Central memory CD8-positive, alpha-beta T cell (primary cell): ENCODE results near the gene P4HA2.

Experiments used
- ATAC-seq: fragments of 150-1000 bp; cut with Tn5 transposase; replicated peaks from 2 replicates; pipeline ENCODE4 v1.10.0; 2022; ENCODE audit warnings: mild to moderate bottlenecking, moderate FRiP score, moderate number of reproducible peaks; ENCODE audit not compliant: poor library complexity, severe bottlenecking; ENCODE audit errors: extremely low read depth
- DNase-seq, 2 donors: peaks; one replicate each; pipeline ENCODE4 v3.0.0; 2021; ENCODE audit warnings: low spot score in 2 of 2
- H3K27ac Mint-ChIP-seq: one replicate; pipeline ENCODE4 v1.8.0; 2022; ENCODE audit warnings: low read depth, mild to moderate bottlenecking, moderate library complexity, mixed read lengths
- H3K27me3 Mint-ChIP-seq: one replicate; pipeline ENCODE4 v1.8.0; 2022; ENCODE audit warnings: mixed read lengths
- H3K36me3 Mint-ChIP-seq: one replicate; pipeline ENCODE4 v1.8.0; 2022; ENCODE audit warnings: mild to moderate bottlenecking, moderate library complexity, mixed read lengths; ENCODE audit not compliant: insufficient read depth
- H3K4me1 Mint-ChIP-seq: one replicate; pipeline ENCODE4 v1.8.0; 2022; ENCODE audit warnings: mixed read lengths
- H3K4me3 Mint-ChIP-seq: one replicate; pipeline ENCODE4 v1.8.0; 2022; ENCODE audit warnings: mild to moderate bottlenecking, moderate library complexity, mixed read lengths
- H3K9me3 Mint-ChIP-seq: one replicate; pipeline ENCODE4 v1.8.0; 2022; ENCODE audit warnings: mixed read lengths

The P4HA2 gene

GRCh38 chr5:132221781-132222648 lies 5.6 kb downstream of the P4HA2 start:
- Mint-ChIP-seq H3K9me3 (no peaks in the 10 kb centered on the region), H3K4me3 (no peak overlapping the region), H3K36me3 (peaks cover 1% of the 10 kb centered on the region), H3K4me1 (no peaks in the 10 kb centered on the region), H3K27me3 (no peaks in the 10 kb centered on the region), H3K27ac (no peak overlapping the region)
- ATAC-seq (no peak), DNase-seq (no peak)

GRCh38 chr5:132220491-132220890 lies 7.2 kb downstream of the P4HA2 start:
- Mint-ChIP-seq H3K36me3 (peaks cover 1% of the 10 kb centered on the region), H3K9me3 (no peaks in the 10 kb centered on the region), H3K27ac (no peak overlapping the region), H3K27me3 (no peaks in the 10 kb centered on the region), H3K4me3 (no peak overlapping the region), H3K4me1 (no peaks in the 10 kb centered on the region)
- no peak for ATAC-seq
- no peak for DNase-seq

DNA sequence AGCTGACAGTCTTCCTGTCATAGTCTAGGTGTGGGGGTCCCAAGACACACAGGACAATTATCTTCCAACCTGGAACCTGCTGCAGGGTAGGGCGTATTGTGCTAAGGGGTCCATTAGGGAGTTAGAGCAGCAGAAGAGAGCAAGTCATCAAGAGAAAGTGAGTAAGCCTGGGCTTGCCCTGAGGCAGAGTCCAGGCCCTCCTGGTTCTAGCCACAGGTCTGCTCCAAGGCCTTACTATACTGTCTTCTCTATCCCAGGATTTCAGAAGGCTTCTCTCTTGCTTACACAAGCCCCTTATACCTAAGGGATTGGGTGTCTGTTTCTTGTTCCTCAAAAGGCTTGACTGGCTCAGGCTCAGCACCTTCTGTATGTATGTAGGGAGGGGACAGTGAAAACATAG lies 7.7 kb downstream of the P4HA2 start:
- H3K36me3 Mint-ChIP-seq = peaks cover 1% of the 10 kb centered on the region
- H3K9me3 Mint-ChIP-seq = no peaks in the 10 kb centered on the region
- no peak overlapping the region for H3K4me3 Mint-ChIP-seq
- DNase-seq = no peak
- ATAC-seq = no peak
- no peaks in the 10 kb centered on the region for H3K27me3 Mint-ChIP-seq
- H3K4me1 Mint-ChIP-seq = no peaks in the 10 kb centered on the region
- no peak overlapping the region for H3K27ac Mint-ChIP-seq

GRCh38 chr5:132219289-132219970 lies 8.2 kb downstream of the P4HA2 start:
- Mint-ChIP-seq H3K9me3 (no peaks in the 10 kb centered on the region), H3K36me3 (peaks cover 1% of the 10 kb centered on the region), H3K4me1 (no peaks in the 10 kb centered on the region), H3K4me3 (no peak overlapping the region), H3K27ac (no peak overlapping the region), H3K27me3 (no peaks in the 10 kb centered on the region)
- ATAC-seq = no peak
- no peak for DNase-seq

DNA sequence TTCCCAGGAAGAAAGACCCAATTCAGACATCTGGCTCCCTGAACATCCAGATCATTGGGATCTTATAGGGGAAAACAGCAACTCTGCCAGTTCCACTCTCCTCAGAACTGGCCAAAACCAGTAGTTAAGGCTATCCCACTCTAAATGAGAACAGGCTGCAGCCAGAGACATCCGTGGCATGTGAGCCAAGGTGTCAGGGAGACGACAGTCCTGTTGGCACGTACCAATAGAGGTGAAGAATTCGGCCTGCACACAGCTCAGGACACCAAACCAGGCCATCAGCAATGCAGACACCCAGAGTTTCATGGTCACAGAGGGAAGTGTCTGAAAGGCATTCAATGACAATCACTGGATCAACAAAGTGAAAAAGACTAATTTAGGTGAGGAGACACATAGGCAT lies 9.3 kb downstream of the P4HA2 start:
- H3K4me3 Mint-ChIP-seq = no peak overlapping the region
- no peak overlapping the region for H3K27ac Mint-ChIP-seq
- ATAC-seq = no peak

DNA sequence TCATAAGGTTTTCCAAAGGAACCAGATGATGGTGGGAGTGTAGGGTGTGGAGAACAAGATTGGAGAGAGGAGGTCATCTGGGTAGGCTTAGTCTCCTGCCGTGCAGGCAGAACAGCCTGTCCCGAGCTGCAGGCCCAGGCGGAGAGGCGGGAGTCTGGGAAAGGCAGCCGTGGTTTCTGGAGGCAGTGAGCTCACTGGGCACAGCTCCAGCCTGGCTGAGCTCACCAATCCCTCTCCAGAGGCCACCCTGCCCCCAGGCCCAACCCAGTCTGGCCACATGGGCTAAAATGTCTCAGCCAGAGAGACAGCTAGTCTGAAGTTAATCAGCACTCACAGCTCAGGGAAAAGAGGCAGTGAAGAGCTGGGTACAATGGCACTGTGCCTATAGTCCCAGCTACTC lies 12.3 kb downstream of the P4HA2 start:
- H3K36me3 Mint-ChIP-seq = no peaks in the 10 kb centered on the region
- no peak overlapping the region for H3K4me3 Mint-ChIP-seq
- H3K27ac Mint-ChIP-seq = no peak overlapping the region
- no peaks in the 10 kb centered on the region for H3K4me1 Mint-ChIP-seq
- no peaks in the 10 kb centered on the region for H3K9me3 Mint-ChIP-seq
- H3K27me3 Mint-ChIP-seq = no peaks in the 10 kb centered on the region
- ATAC-seq (no peak), DNase-seq (no peak)

More for the DNA sequence above, 9.3 kb downstream of the P4HA2 start:
- no peaks in the 10 kb centered on the region for H3K4me1 Mint-ChIP-seq
- no peak for DNase-seq
- peaks cover under 1% of the 10 kb centered on the region for H3K36me3 Mint-ChIP-seq
- no peaks in the 10 kb centered on the region for H3K27me3 Mint-ChIP-seq
- no peaks in the 10 kb centered on the region for H3K9me3 Mint-ChIP-seq

- Mint-ChIP-seq H3K4me1 (no peaks in the 10 kb centered on the region), H3K4me3 (no peak overlapping the region), H3K27me3 (no peaks in the 10 kb centered on the region), H3K36me3 (no peaks in the 10 kb centered on the region), H3K9me3 (no peaks in the 10 kb centered on the region), H3K27ac (no peak overlapping the region)
- DNase-seq = no peak
- no peak for ATAC-seq
Observed at GRCh38 chr5:132214491-132214890, 13.2 kb downstream of the P4HA2 start.

DNA sequence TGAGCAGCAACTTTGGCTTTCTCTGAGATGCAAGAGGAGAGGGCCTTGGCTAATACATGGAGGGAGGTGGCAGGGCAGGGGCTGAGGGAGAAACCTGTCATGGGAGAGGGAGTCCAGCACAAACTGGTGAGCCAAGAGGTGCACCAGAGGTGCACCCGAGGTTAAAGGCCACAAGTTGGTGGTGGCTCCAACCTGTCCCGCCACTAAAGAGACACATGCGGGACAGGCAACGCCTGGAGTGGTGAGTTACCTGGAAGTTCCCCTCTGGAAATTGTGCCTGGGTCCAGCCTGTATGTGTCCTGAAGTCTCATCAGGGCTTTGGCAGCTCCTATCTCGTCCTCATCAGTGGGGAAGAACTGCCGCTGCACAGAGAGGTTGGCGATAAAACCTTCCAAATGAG lies 14.0 kb downstream of the P4HA2 start:
- Mint-ChIP-seq H3K9me3 (no peaks in the 10 kb centered on the region), H3K27ac (no peak overlapping the region), H3K4me3 (no peak overlapping the region), H3K36me3 (no peaks in the 10 kb centered on the region), H3K4me1 (no peaks in the 10 kb centered on the region), H3K27me3 (no peaks in the 10 kb centered on the region)
- DNase-seq (no peak), ATAC-seq (no peak)

DNA sequence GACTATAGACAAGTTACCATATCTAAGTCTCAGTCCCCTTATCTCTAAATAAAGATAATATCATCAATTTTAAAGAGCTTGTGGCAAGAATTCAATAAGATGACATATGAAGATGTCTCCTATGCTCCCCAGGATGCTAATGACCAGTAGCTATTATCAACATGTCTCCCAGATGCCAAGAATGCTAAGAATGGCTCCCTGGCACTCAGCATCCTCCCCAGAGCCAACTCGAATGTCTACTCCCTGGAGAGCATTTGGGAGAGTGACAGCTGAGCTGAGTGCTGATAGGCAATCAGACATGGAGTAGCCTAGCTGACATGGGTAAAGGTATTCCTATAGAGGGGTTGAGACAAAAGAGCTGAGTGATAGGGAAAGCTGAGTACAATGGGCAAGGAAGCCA lies 15.9 kb downstream of the P4HA2 start:
- Mint-ChIP-seq H3K9me3 (no peaks in the 10 kb centered on the region), H3K4me1 (no peaks in the 10 kb centered on the region), H3K27ac (no peak overlapping the region), H3K4me3 (no peak overlapping the region), H3K36me3 (no peaks in the 10 kb centered on the region), H3K27me3 (no peaks in the 10 kb centered on the region)
- ATAC-seq = no peak
- no peak for DNase-seq

GRCh38 chr5:132210944-132211343 lies 16.7 kb downstream of the P4HA2 start:
- Mint-ChIP-seq H3K4me1 (no peaks in the 10 kb centered on the region), H3K4me3 (no peak overlapping the region), H3K9me3 (no peaks in the 10 kb centered on the region), H3K36me3 (no peaks in the 10 kb centered on the region), H3K27me3 (no peaks in the 10 kb centered on the region), H3K27ac (no peak overlapping the region)
- ATAC-seq = no peak
- no peak for DNase-seq

GRCh38 chr5:132209901-132210545 lies 17.6 kb downstream of the P4HA2 start:
- ATAC-seq (no peak), DNase-seq (no peak)
- H3K4me1 Mint-ChIP-seq = no peaks in the 10 kb centered on the region
- no peak overlapping the region for H3K4me3 Mint-ChIP-seq
- no peaks in the 10 kb centered on the region for H3K36me3 Mint-ChIP-seq
- no peaks in the 10 kb centered on the region for H3K27me3 Mint-ChIP-seq
- no peaks in the 10 kb centered on the region for H3K9me3 Mint-ChIP-seq
- H3K27ac Mint-ChIP-seq = no peak overlapping the region

DNA sequence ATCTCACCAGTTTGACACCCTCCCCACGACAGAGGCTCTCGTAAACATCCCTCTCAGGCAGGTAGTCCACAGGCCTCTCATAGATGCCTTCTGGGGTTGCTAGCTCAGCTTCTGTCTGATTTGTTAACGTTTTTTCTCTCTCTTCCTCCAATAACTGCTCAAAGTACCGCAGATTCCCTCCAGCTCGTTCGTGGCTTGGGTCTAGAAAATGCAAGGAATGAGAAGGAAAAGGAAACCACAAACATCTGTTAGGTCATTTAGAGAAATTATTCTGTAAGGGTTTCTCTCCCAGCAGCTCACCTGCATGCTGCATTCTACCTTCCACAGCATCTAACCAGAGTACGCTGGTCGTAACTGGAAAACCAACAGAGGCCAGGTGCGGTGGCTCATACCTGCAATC lies 18.5 kb downstream of the P4HA2 start:
- Mint-ChIP-seq H3K4me3 (no peak overlapping the region), H3K27ac (no peak overlapping the region)

DNA sequence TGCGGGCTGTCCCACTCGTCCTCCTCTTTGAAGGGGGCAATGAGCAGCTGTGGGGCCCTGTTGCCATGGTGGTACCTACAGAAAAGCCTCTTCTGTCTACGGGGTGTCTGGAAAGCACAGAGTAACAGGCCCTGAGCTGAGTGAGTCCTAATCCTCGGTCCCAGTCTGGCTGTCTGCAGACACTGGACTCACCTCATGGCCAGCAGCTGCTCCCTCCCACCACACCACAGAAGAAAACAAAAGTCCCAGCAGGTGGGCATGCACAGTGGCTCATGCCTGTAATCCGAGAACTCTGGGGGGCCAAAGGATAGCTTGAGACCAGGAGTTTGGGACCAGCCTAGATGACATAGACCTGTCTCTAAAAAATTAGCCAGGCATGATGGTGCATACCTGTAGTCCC lies 19.9 kb downstream of the P4HA2 start:
- no peak for ATAC-seq
- no peak overlapping the region for H3K27ac Mint-ChIP-seq
- no peaks in the 10 kb centered on the region for H3K36me3 Mint-ChIP-seq
- no peak for DNase-seq
- H3K9me3 Mint-ChIP-seq = no peaks in the 10 kb centered on the region
- H3K4me1 Mint-ChIP-seq = no peaks in the 10 kb centered on the region
- no peak overlapping the region for H3K4me3 Mint-ChIP-seq
- no peaks in the 10 kb centered on the region for H3K27me3 Mint-ChIP-seq

More for the DNA sequence above, 18.5 kb downstream of the P4HA2 start:
- DNase-seq (no peak), ATAC-seq (no peak)
- Mint-ChIP-seq H3K9me3 (no peaks in the 10 kb centered on the region), H3K36me3 (no peaks in the 10 kb centered on the region), H3K27me3 (no peaks in the 10 kb centered on the region), H3K4me1 (no peaks in the 10 kb centered on the region)
